ENCODE measurements around the gene CCND1.

DNA sequence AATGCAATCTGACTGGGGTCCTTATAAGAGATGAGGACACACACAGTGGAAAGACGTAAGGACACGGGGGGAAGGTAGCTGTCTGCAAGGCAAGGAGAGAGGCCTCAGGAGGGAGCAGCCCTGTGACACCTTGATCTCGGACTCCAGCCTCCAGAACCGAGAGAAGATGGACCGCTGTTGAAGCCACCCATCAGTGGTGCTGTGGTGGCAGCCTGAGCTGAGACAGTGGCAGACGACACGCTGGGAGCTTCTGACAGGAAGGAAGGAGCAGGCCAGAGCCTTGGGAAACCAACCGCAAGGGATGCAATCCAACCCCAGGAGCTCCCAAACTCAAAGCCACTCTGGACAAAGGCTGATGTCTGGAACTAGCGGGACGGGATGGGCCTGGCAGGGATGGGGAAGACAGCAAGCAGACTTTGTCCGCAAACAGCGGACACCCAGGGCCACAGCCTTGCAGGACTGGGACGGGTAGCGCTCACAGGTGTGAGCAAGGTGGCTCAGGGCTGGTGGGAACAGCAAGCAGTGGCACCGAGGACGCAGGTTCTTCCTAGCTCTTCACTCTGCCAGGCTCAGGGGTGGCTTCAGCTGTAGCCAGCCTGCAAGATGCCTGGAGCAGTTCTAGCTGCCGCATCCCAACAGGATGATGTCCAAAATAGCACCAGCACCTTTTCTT, 23.3 kb downstream of the CCND1 start:
- no peak for TF ChIP-seq CTCF (conservative IDR thresholded peaks at IDR 0.05 in 1 of 2, IDR thresholded peaks at IDR 0.05 in 1 of 2; ENCODE audit: low read depth in 1 of 2, low read length in 2 of 2)
- TF ChIP-seq EZH2 (IDR thresholded peaks at IDR 0.05; ENCODE audit: low read length, missing control alignments) = no peak
